SK-N-SH (cell line): ENCODE data around the gene SRSF1.

ENCODE experiments used
- CTCF ChIP-seq: fragments of 200-600 bp; sonication (generic); IDR thresholded peaks from 2 replicates; pipeline ENCODE4 v1.6.1; 2017; ENCODE audit warnings: antibody characterized with exemption, mild to moderate bottlenecking, moderate library complexity
- JUND ChIP-seq: IDR thresholded peaks from 2 replicates; pipeline ENCODE4 v1.4.0; 2012
- USF2 ChIP-seq: fragments of 150-350 bp; IDR thresholded peaks from 2 replicates; pipeline ENCODE4 v1.6.1; 2017; ENCODE audit warnings: antibody characterized with exemption, low read length, low read depth, borderline replicate concordance

- no peak for TF ChIP-seq CTCF
- TF ChIP-seq USF2 = no peak
- TF ChIP-seq JUND = no peak
These were observed 4.1 kb downstream of the SRSF1 start for GRCh38 chr17:58002973-58003372.
